HG03521 (cell line): Measurements from ENCODE around the gene TSPAN15.

ENCODE experiments used
- ATAC-seq: cut with Tn5 transposase; IDR thresholded peaks from one replicate; pipeline ENCODE4 v1.9.1; 2021; ENCODE audit warnings: mild to moderate bottlenecking, moderate library complexity; ENCODE audit not compliant: unreplicated experiment

The TSPAN15 gene

GRCh38 chr10:69416695-69417094, 34.6 kb upstream of the TSPAN15 start, which contains the start of gene TACR2:
TACR2 (minus strand) TSS chr10:69416918; CDS start chr10:69416323, 595 bp downstream.
- ATAC-seq = no peak

DNA sequence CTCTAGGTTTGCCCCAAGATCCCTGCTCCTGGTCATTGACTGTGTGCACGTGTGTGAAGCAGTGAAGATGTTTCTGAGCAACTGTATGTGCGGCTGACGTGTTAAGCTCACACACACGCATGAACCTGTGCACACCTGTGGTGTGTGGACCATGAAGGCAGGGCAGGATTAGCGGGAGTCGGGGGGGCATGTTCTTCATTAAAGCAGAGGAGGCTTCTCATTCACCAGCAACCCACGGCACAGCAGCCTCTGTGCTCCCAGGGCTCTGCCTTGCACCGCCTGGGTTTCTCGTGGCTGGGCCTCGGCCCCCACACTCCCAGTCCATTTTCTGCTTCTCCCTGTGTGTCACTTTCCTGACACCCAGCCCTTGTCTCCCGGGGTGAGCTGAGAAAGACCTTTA, 33.7 kb upstream of the TSPAN15 start:
- no peak for ATAC-seq

- ATAC-seq = no peak
Observed at GRCh38 chr10:69418052-69418752, 33.1 kb upstream of the TSPAN15 start.

- ATAC-seq = no peak
Observed at GRCh38 chr10:69419096-69419743, 32.0 kb upstream of the TSPAN15 start.

- ATAC-seq = no peak
Observed at GRCh38 chr10:69419744-69420126, 31.5 kb upstream of the TSPAN15 start.

DNA sequence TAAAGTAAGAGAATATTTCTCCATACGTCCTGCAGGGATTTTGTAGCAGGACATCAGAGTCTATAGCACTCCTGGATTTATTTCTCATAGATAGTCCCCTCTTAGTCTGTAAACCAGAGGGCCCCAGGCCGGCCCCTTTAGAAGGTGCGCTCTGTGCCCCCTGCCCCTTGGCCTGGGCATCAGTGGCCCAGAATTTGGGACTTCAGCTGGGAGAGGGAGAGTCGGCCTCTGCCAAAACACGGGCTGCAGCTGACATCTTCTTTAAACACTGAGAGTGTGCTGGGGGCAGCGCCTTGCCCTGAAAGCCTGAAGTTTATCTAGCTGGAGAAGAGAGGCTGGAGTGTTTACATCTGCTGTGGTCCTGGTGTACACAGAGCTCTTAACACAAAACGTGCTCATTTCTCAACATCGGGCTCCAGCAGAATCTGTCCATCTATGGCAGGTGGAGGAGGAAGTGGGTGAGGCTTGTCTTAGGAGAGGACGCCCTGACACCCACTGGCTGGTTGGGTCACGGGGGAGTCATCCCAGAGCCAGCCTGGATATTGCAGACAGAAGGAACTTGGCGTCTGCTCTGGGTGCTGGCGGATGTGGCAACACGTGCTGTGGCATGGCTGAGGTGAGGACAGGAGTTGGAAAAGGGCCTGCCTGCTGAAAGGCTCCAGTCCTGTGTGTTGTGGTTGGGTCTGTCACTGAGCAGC, 29.5 kb upstream of the TSPAN15 start:
- ATAC-seq = no peak

- no peak for ATAC-seq
Observed at GRCh38 chr10:69422676-69423075, 28.6 kb upstream of the TSPAN15 start.

GRCh38 chr10:69425041-69425440, 26.2 kb upstream of the TSPAN15 start:
- no peak for ATAC-seq

DNA sequence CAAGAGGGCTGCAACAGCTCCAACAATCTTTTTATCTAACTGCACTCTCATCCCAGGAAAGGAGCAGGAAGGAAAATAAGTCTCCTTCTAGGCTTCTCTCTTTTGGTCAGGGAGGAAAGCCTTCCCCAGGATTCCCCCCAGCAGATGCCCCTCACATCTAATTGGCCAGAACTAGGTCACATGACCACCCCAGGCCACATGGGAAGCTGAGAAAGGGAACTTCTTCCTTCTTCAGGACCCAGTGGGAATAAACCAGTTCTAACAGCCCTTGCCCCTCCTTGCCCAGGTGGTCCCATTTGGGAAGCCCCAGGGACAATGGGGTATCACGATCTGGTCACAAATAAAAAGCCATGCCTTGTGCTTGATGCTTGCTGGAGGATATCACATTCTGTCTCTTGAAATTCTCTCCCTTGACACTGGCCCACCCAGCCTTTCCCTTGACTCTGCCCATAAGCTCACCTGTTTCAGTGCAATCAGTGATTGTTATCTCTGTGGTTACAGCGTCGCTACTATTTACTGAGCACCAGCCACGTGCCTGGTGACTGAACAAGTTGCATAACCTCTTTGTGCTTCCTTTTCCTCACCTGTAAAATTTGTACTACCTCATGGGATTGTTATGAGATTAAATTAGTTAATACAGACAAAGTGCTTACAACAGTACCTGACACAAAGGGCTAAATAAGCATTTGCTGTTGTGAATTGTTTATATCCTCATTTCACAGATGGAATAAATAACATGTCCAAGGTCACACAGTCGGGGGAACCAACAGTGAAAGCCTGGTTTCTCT, 25.6 kb upstream of the TSPAN15 start:
- ATAC-seq = no peak

- ATAC-seq = no peak
Observed at GRCh38 chr10:69426376-69426727, 24.9 kb upstream of the TSPAN15 start.

GRCh38 chr10:69428165-69428564, 23.1 kb upstream of the TSPAN15 start:
- no peak for ATAC-seq

GRCh38 chr10:69434169-69434568, 17.1 kb upstream of the TSPAN15 start:
- ATAC-seq = no peak

- ATAC-seq = no peak
Observed at GRCh38 chr10:69434926-69435325, 16.3 kb upstream of the TSPAN15 start.

DNA sequence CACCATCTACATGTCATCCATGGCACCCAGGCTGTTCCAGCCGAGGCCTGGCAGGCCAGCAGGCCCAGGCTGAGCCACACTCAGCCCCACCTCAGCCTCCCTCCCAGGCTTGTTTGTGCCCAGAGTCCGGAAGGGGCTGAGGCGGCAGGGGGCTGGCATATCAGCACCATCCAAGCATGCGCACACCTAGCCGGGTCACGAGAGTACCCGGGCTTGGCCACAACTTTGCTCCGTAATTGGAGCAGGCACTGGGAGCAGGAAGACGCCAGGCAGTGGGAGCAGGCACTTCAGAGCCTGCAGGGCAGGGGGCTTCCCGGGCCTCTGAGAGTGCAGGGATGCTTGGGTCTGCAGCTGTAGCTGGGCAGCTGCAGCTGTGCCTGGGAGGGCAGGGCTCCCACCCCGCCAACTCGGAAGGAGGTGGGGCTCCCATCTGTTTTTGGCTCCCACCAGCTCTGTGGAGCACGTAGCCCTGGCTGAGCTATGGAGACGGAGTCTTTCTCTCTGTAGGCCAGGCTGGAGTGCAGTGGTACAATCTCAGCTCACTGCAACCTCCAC, 15.2 kb upstream of the TSPAN15 start:
- no peak for ATAC-seq

DNA sequence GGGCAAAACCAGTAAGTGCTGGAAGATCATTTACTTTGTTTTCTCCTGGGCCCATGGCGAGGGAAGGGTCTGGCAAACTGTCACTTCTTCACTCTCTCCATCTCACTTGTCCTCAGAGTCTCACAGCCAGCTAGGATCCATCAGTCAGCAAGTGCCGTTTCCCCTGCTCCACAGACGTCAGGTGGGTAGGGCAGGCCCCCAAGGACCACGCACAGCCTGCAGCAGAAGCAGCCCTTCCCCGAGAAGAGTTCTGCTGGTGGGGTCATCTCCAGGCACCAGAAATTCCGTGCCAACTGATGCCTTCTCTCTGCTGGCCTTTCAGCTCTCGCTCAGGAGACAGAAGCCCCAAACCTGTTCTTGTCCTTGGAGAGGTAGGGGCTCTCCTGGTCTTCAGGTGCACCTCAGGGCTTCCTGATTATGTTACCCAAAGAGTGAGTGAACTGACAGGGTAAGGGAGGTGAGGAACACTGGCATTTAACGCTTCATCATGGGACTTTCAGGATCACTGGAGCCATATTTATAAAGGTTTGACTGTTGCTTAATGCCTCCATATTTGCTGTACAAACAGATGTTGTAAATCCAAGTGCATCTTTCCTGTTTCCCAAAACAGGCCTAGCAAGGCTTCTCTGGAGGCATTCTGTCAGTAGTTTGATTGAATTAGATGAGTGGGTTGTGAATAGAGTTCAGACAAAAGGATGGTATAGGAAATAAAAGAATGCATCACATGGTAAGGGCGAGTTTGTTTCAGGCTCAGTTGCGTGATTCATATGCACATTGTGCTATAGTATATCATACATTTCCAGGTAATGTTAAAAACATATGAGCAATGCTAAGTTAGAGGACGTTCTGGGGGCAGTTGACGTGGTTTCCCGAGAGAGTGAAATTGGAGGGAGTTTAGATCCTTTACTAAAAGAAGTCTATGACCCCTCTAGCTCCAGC, 13.7 kb upstream of the TSPAN15 start:
- ATAC-seq = no peak

- no peak for ATAC-seq
Observed at GRCh38 chr10:69438536-69439349, 12.5 kb upstream of the TSPAN15 start.

- ATAC-seq = no peak
Observed at GRCh38 chr10:69439350-69439739, 11.9 kb upstream of the TSPAN15 start.

DNA sequence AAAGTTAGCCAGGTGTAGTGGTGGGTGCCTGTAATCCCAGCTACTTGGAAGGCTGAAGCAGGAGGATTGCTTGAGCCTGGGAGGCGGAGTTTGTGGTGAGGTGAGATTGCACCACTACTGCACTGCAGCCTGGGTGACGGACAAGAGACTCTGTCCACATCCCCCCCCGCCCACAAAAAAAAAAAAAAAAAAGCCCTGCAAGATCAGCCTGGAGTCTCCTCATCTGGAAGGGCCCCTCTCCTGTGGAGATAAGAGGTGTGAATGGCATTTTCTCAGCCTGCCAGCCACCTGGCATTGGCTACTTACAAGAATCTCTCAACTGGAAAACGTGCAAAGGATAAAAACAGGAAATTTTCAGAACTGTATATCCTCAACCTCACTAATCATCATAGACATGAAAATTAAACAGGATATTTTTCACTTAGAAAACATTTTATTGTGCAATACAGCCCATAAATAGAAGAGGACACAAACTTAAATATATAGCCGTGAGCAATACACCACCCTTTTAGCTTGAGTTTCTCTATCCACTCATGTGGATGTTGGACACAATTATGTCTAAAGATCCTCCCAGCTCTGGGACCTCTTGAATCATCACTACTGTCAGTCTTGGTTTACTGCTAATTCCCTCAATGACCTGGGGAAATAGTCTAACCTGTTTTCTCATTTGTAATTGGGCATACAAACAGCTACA, 11.3 kb upstream of the TSPAN15 start:
- ATAC-seq = no peak

GRCh38 chr10:69443354-69443753, 7.9 kb upstream of the TSPAN15 start:
- no peak for ATAC-seq
